Prostate gland (tissue), 2 donors: ENCODE data around the gene CD27.

Experiments used
- POLR2A ChIP-seq: fragments of 450-650 bp; IDR thresholded peaks from one replicate; pipeline ENCODE4 v1.6.1; 2016; ENCODE audit warnings: antibody characterized with exemption, mild to moderate bottlenecking
- TF ChIP-seq, protein P1 (sequence below), 4 experiments: fragments of 200-600 bp in 2 of 4; fragments of 450-650 bp in 2 of 4; sonication (generic) in 2 of 4; IDR thresholded peaks; 1 replicate in 3 of 4; 2 replicates in 1 of 4; pipeline ENCODE4 v1.5.1; 2016 to 2019; ENCODE audit warnings: antibody characterized with exemption in 4 of 4, mild to moderate bottlenecking in 2 of 4, moderate library complexity in 2 of 4

DNA sequence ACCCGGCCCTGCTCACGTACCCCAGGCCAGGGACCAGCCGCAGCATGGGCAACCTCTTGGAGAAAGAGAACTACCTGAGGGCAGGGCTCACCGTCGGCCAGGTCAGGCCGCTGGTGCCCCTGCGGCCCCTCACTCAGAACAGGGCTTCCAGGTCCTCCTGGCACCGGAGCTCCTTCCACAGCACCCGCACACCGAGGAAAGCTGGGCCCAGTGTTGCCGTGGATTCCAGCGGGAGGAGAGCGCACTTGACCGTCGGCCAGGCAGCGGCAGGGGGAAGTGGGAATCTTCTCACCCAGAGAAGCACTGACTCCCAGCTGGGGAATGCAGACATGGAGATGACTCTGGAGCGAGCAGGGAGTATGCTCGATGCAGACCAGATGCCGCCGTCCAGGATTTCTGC is 33.7 kb downstream of the CD27 start:
- TF ChIP-seq, protein P1, sequence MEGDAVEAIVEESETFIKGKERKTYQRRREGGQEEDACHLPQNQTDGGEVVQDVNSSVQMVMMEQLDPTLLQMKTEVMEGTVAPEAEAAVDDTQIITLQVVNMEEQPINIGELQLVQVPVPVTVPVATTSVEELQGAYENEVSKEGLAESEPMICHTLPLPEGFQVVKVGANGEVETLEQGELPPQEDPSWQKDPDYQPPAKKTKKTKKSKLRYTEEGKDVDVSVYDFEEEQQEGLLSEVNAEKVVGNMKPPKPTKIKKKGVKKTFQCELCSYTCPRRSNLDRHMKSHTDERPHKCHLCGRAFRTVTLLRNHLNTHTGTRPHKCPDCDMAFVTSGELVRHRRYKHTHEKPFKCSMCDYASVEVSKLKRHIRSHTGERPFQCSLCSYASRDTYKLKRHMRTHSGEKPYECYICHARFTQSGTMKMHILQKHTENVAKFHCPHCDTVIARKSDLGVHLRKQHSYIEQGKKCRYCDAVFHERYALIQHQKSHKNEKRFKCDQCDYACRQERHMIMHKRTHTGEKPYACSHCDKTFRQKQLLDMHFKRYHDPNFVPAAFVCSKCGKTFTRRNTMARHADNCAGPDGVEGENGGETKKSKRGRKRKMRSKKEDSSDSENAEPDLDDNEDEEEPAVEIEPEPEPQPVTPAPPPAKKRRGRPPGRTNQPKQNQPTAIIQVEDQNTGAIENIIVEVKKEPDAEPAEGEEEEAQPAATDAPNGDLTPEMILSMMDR (IDR thresholded peaks at IDR 0.05): no peak
- TF ChIP-seq POLR2A: no peak
